Thymus (tissue), 11 donors: ENCODE results near the gene NDUFS6. TPM values are rescaled to one million over a fixed set of nuclear protein-coding genes. Genes with fewer than 3 reads are reported as not detected.

Source experiments
- DNase-seq, 9 donors: peaks; one replicate each; pipeline ENCODE4 v3.0.0-alpha.2; 2013; ENCODE audit warnings: low spot score in 9 of 9, low read depth in 6 of 9, missing footprints in 1 of 9
- H3K27ac ChIP-seq, 2 donors: one replicate each; pipeline ENCODE4 v1.5.1; 2013; ENCODE audit warnings: control low read depth in 1 of 2, low read depth in 1 of 2, low read length in 1 of 2, mild to moderate bottlenecking in 1 of 2, moderate library complexity in 1 of 2
- H3K27me3 ChIP-seq, 2 donors: one replicate each; pipeline ENCODE4 v1.5.1; 2013; ENCODE audit warnings: low read length in 1 of 2; ENCODE audit not compliant: control insufficient read depth in 2 of 2, insufficient read depth in 1 of 2
- H3K36me3 ChIP-seq, 2 donors: one replicate each; pipeline ENCODE4 v1.5.1; 2013; ENCODE audit warnings: low read length in 1 of 2, mild to moderate bottlenecking in 1 of 2, moderate library complexity in 1 of 2; ENCODE audit not compliant: control insufficient read depth in 2 of 2, insufficient read depth in 2 of 2
- H3K4me1 ChIP-seq, 2 donors: one replicate each; pipeline ENCODE4 v1.5.1; 2013; ENCODE audit warnings: low read length in 2 of 2; ENCODE audit not compliant: control insufficient read depth in 2 of 2, insufficient read depth in 2 of 2
- H3K4me3 ChIP-seq, 2 donors: one replicate each; pipeline ENCODE4 v1.5.1; 2013; ENCODE audit warnings: low read length in 2 of 2, control low read depth in 1 of 2, mild to moderate bottlenecking in 1 of 2
- H3K9me3 ChIP-seq, 2 donors: one replicate each; pipeline ENCODE4 v1.5.1; 2013; ENCODE audit warnings: low read length in 1 of 2, mild to moderate bottlenecking in 1 of 2; ENCODE audit not compliant: control insufficient read depth in 2 of 2, insufficient read depth in 1 of 2
- WGBS: extraction: QIAGEN DNeasy Blood & Tissue Kit; methylation state at CpG from one replicate; pipeline ENCODE4 v1.1.7; 2013; 5-methylcytosine and 5-hydroxymethylcytosine counted together
- polyA plus RNA-seq: library from polyadenylated mRNA; stranded (reverse); fragments of 200-250 nt; gene quantifications from one replicate; pipeline ENCODE4 v1.2.3, GENCODE V29; 2013
- total RNA-seq: library from RNA; stranded (reverse); fragments of 120-200 nt; gene quantifications from one replicate; pipeline ENCODE4 v1.2.4, GENCODE V29; 2013
- donor health status: healthy.

NDUFS6 gene
- total and polyA plus RNA-seq, 2 donors: 42.8 to 55.0 TPM

GRCh38 chr5:1824109-1824821, 23.1 kb downstream of the NDUFS6 start:
- Histone ChIP-seq H3K4me1 (peaks cover 0 to 6% of the 10 kb centered on the region in 2 donors), H3K4me3 (no peak overlapping the region), H3K27ac (no peak overlapping the region), H3K36me3 (peaks cover 22 to 37% of the 10 kb centered on the region in 2 donors), H3K27me3 (no peaks in the 10 kb centered on the region), H3K9me3 (no peaks in the 10 kb centered on the region)
- 98% methylated on average over 25 of the region's 25 CpGs for WGBS
- no peak for DNase-seq

GRCh38 chr5:1824903-1825841, 24.0 kb downstream of the NDUFS6 start:
- H3K27me3 ChIP-seq: no peaks in the 10 kb centered on the region
- peaks cover 0 to 6% of the 10 kb centered on the region in 2 donors for H3K4me1 ChIP-seq
- DNase-seq: no peak
- WGBS: 97% methylated on average over 27 of the region's 27 CpGs
- no peak overlapping the region for H3K27ac ChIP-seq
- H3K9me3 ChIP-seq: no peaks in the 10 kb centered on the region
- no peak overlapping the region for H3K4me3 ChIP-seq
- peaks cover 19 to 36% of the 10 kb centered on the region in 2 donors for H3K36me3 ChIP-seq

GRCh38 chr5:1826235-1826980, 25.2 kb downstream of the NDUFS6 start:
- Histone ChIP-seq H3K9me3 (no peaks in the 10 kb centered on the region), H3K4me3 (no peak overlapping the region), H3K36me3 (peaks cover 6 to 26% of the 10 kb centered on the region in 2 donors), H3K4me1 (peaks cover 0 to 6% of the 10 kb centered on the region in 2 donors), H3K27ac (no peak overlapping the region), H3K27me3 (peaks cover 0 to 6% of the 10 kb centered on the region in 2 donors)
- WGBS: 93% methylated on average over 26 of the region's 26 CpGs
- DNase-seq: no peak

DNA sequence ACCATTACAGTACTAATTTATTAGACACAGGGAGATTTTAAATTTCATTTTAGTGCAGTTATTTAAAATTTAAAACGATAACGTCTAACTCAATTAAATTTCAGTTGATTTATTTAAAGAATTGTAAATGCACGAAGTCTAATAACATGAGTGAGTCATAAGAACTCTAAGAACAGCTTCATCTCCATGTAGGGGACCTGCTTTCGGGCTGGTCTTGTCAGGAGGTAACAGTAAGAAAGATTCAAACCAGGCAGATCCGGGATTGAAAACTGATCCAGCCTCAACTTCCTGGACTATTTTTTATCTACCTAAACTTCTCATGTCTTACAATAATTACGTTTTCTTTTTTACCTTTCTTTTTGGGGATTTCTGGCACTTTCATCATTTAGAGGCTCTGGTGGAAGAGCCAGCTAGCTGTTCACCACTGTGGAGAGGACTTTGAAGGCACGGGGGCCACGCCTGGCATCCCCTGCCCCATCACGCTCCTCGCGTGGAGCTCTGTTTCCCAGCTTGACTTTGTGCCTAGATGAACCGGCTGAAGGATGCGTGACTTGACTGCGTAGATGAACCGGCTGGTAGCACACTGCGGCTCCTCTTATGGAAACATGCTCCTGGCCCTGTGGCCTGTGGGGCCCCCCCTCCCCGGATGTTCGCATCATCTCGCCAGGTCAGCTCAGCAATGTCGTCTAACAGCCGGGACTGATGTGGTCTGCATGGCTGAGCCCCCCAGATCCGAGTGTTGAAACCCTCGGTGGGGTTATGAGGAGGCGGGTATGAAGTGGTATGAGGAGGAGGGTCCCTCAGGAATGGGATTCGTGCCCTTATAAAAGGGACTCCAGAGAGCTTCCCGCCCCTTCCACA, 26.0 kb downstream of the NDUFS6 start:
- Histone ChIP-seq H3K9me3 (no peaks in the 10 kb centered on the region), H3K4me1 (peaks cover 0 to 6% of the 10 kb centered on the region in 2 donors), H3K36me3 (peaks cover 3 to 26% of the 10 kb centered on the region in 2 donors), H3K27me3 (peaks cover 0 to 13% of the 10 kb centered on the region in 2 donors), H3K4me3 (no peak overlapping the region), H3K27ac (no peak overlapping the region)
- WGBS: 95% methylated on average over 26 of the region's 26 CpGs
- no peak for DNase-seq

GRCh38 chr5:1827886-1828397, 26.7 kb downstream of the NDUFS6 start:
- peaks cover 3 to 22% of the 10 kb centered on the region in 2 donors for H3K36me3 ChIP-seq

GRCh38 chr5:1830571-1831228, 29.5 kb downstream of the NDUFS6 start:
- H3K9me3 ChIP-seq: no peaks in the 10 kb centered on the region
- DNase-seq: no peak
- peaks cover 0 to 44% of the 10 kb centered on the region in 2 donors for H3K27me3 ChIP-seq
- H3K4me3 ChIP-seq: no peak overlapping the region
- H3K36me3 ChIP-seq: no peaks in the 10 kb centered on the region
- no peak overlapping the region for H3K27ac ChIP-seq
- WGBS: 91% methylated on average over 17 of the region's 17 CpGs
- peaks cover 0 to 6% of the 10 kb centered on the region in 2 donors for H3K4me1 ChIP-seq

More at GRCh38 chr5:1827886-1828397, 26.7 kb downstream of the NDUFS6 start:
- WGBS: 56% methylated on average over 39 of the region's 39 CpGs
- H3K27me3 ChIP-seq: peaks cover 0 to 20% of the 10 kb centered on the region in 2 donors
- peaks cover 0 to 6% of the 10 kb centered on the region in 2 donors for H3K4me1 ChIP-seq
- DNase-seq: peak in 7 of 9 donors; percentile 4 to 71 (median 31)
- no peak overlapping the region for H3K4me3 ChIP-seq
- no peak overlapping the region for H3K27ac ChIP-seq
- no peaks in the 10 kb centered on the region for H3K9me3 ChIP-seq

DNA sequence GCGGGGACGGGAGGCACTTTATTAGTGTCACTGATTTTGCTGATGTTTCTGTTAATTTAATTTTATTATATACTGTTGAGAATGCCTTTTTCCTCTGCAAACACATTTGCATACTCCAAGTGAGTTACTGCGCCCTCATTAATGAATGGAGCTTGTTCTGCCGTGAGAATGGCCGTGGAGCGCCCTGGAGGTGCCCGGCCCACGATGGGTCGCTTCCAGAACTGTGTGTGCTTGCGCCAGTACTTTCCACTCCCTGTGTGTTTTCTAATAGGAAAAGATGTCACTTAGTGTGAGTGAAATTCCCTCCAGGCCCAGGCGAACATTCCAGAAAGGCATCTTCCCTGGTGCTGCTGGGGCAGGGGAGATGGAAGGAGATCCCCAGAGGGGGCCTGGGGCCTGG, 30.1 kb downstream of the NDUFS6 start:
- H3K27me3 ChIP-seq: peaks cover 0 to 45% of the 10 kb centered on the region in 2 donors
- H3K27ac ChIP-seq: no peak overlapping the region
- no peaks in the 10 kb centered on the region for H3K36me3 ChIP-seq
- H3K9me3 ChIP-seq: no peaks in the 10 kb centered on the region
- H3K4me3 ChIP-seq: no peak overlapping the region
- 94% methylated on average over 11 of the region's 11 CpGs for WGBS
- DNase-seq: no peak
- H3K4me1 ChIP-seq: peaks cover 0 to 6% of the 10 kb centered on the region in 2 donors
